AG09309 (cell line): Measurements from ENCODE around the gene EPHB1.

Experiments
- DNase-seq: peaks from one replicate; pipeline ENCODE4 v3.0.0-alpha.2; 2010; ENCODE audit warnings: low read depth
- H3K4me3 ChIP-seq: 2 replicates; pipeline ENCODE4 v1.5.1; 2011; ENCODE audit warnings: mild to moderate bottlenecking, low read depth, low read length, moderate library complexity; ENCODE audit not compliant: control insufficient read depth
- TF ChIP-seq, protein P1 (sequence below): IDR thresholded peaks from 2 replicates; pipeline ENCODE4 v1.5.1; 2011; ENCODE audit warnings: mild to moderate bottlenecking, low read depth, low read length, inconsistent platforms; ENCODE audit not compliant: insufficient read depth, control insufficient read depth; ENCODE audit errors: missing control alignments

EPHB1 gene

DNA sequence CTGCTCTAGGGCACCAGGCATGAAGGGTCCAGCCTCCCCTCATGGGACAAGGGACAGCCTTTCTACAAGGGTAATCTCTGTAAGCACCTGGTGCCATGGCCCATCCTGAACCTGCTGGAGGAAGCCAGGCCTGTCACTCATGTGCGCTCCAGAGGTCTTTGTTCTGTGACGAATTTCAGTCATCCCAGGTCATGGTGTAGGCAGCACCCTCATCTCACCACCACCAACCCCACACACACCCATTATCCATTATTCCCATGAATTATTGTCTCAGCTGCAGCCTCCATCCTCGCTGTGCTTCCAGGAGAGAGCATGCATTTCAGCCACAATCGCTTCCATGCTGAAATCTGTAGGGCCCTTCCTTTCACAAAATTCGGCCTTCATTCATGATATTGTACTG lies 419.3 kb downstream of the EPHB1 start:
- TF ChIP-seq, protein P1, sequence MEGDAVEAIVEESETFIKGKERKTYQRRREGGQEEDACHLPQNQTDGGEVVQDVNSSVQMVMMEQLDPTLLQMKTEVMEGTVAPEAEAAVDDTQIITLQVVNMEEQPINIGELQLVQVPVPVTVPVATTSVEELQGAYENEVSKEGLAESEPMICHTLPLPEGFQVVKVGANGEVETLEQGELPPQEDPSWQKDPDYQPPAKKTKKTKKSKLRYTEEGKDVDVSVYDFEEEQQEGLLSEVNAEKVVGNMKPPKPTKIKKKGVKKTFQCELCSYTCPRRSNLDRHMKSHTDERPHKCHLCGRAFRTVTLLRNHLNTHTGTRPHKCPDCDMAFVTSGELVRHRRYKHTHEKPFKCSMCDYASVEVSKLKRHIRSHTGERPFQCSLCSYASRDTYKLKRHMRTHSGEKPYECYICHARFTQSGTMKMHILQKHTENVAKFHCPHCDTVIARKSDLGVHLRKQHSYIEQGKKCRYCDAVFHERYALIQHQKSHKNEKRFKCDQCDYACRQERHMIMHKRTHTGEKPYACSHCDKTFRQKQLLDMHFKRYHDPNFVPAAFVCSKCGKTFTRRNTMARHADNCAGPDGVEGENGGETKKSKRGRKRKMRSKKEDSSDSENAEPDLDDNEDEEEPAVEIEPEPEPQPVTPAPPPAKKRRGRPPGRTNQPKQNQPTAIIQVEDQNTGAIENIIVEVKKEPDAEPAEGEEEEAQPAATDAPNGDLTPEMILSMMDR, result no peak
- DNase-seq, result no peak
- no peak overlapping the region for H3K4me3 ChIP-seq

DNA sequence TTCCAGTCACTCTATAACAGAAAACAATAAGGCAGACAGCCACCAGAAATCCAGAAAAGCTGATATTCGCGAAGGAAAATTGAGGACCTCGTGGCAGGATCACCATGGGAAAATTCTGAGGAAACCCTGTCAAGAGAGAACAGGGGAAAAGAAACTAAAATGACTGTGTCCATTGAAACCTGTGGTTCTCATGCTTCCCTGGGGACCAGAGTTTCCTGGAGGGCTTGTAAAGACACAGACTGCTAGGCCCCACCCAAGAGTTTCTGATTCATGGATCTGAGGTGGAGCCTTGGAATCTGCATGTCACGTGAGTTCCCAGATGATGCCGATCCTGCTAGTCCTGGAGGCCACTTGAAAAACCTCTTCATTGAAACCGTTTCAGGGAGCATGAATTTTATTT lies 420.5 kb downstream of the EPHB1 start:
- DNase-seq, result no peak
- TF ChIP-seq, protein P1, result no peak
- H3K4me3 ChIP-seq, result no peak overlapping the region

DNA sequence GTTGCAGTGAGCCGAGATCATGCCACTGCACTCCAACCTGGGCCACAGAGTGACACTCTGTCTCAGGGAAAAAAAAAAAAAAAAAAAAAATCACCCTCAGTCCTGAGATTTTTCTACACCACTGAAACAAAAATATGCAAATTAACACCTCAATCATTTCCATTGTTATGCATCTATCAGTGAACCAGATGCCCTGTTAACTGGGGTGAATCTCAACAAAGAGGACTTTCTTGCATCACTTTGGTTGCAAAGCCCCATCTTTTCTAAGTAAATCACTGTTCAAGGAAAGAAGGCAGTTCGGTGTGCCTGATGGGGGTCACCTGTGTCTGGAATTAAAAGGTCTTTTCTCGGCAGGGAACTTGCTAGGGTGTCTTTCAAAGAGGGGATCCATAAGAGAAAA lies 421.6 kb downstream of the EPHB1 start:
- H3K4me3 ChIP-seq, result no peak overlapping the region
- no peak for DNase-seq
- TF ChIP-seq, protein P1, result no peak

DNA sequence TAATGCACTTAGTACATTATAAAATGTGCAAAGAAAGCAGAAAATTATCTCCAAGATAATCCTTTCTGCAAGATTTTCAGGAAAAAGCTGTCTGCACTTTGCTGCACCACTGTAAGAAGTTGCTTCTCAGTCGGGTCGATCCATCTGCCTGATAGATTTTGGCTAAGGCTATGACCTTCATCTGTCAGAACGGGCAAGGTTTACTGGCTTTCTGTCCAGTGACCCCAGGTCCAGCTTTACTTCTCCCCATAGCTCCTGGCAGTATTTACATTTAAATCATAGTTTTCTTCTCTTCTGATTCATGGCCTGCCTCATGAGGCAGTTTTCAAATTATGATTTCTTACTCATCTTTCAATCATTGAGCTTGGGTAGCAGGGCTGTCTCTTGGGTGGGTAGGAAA lies 422.7 kb downstream of the EPHB1 start:
- TF ChIP-seq, protein P1, result no peak
- H3K4me3 ChIP-seq, result no peak overlapping the region
- DNase-seq, result no peak

DNA sequence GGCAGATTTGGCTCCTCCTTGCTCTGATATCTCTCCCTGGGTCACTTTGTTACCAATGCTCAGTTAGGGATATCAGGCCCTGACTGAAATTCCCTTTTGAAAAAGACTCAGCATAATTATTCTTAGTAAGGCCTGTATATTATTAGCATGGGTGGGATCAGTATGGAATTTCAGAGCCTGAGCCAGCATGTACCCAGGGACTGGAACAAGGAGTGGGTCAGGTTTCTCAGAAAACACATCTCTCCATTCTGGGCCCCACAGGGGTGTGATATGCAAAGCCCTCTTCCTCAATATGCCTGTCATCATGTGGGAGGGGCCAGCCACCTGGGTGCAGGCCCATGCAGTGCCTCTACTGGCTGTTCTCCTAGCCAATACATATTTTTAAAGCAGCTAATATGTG lies 423.2 kb downstream of the EPHB1 start:
- H3K4me3 ChIP-seq, result no peak overlapping the region
- TF ChIP-seq, protein P1, result no peak
- no peak for DNase-seq

DNA sequence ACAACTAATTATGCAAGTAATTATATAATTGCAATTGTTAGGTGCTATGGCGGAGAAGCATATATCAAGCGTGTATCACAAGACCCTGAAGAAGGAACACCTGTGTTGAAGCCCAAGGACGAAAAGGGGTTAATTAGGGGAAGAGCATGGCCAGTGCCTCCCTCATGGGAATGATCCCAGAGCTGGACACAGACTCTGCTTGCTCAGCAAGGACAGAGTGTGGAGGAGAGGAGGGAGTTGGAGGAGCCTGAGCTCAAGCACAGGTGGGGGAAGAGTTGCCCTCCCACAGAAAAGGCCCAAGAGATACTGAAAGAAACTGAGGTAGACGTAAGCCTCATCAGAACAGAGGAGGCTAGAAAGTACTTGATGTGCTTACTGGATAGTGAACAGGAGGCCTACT lies 423.7 kb downstream of the EPHB1 start:
- TF ChIP-seq, protein P1, result no peak
- DNase-seq, result no peak
- H3K4me3 ChIP-seq, result no peak overlapping the region

DNA sequence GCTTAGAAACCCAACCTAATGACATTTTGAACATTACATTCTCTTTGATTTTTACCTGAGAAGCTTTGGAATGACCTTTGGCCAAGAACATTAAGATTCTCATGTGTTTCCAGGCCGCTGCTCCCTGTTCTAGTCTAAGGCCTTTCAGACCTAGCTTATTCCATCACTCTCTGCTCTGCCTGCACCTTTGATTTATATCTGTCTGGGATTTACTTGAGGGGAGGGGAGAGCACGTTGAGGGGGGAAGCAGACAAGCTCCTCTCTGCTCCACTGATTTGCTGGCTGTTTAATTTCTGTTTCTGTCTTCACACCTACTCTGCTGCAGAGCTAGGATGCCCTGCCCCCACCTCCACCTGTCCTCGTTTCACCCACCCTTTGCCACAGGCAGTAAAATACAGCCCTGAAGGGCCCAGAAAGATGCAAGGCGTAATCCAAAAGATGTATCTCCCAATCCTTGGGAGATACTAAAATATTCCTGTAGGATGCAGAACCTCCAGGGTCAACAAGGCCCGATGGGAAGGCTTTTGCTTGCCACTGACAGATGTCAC lies 429.8 kb downstream of the EPHB1 start:
- DNase-seq, result no peak
- H3K4me3 ChIP-seq, result no peak overlapping the region
- TF ChIP-seq, protein P1, result no peak
